ENCODE results near the gene MAP2.

DNA sequence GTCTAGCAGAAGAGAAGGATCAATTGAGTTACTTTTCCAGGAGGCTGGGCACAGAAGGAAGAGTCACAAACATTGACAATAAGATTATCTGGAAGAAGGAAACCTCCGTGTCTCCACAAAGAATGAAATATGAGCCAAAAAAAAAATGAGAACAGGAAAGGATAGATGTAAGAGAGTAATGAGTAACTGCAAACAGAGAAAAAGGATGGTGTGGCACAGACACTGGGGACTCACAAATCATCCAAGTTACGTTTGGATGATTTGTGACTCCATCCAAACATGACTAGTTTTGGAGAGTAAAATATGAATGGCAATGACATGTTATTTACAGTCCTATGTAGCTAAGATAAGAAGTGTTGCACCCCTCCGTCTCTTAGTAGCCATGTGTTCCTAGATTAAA, 42.8 kb upstream of the MAP2 start:
- TF ChIP-seq, protein P1, sequence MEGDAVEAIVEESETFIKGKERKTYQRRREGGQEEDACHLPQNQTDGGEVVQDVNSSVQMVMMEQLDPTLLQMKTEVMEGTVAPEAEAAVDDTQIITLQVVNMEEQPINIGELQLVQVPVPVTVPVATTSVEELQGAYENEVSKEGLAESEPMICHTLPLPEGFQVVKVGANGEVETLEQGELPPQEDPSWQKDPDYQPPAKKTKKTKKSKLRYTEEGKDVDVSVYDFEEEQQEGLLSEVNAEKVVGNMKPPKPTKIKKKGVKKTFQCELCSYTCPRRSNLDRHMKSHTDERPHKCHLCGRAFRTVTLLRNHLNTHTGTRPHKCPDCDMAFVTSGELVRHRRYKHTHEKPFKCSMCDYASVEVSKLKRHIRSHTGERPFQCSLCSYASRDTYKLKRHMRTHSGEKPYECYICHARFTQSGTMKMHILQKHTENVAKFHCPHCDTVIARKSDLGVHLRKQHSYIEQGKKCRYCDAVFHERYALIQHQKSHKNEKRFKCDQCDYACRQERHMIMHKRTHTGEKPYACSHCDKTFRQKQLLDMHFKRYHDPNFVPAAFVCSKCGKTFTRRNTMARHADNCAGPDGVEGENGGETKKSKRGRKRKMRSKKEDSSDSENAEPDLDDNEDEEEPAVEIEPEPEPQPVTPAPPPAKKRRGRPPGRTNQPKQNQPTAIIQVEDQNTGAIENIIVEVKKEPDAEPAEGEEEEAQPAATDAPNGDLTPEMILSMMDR (IDR thresholded peaks at IDR 0.05), result no peak
- TF ChIP-seq POLR2A (IDR thresholded peaks at IDR 0.05), result no peak
